Neural progenitor cell (in vitro differentiated cells): ENCODE data around the gene CCNY. TPM values are rescaled to one million over a fixed set of nuclear protein-coding genes. Genes with fewer than 3 reads are reported as not detected.

Experiments
- DNase-seq: peaks from one replicate; pipeline ENCODE4 v3.0.0-alpha.2; 2016; ENCODE audit warnings: low spot score
- H2AFZ ChIP-seq: fragments of 200-600 bp; sonication (generic); replicated peaks from 2 replicates; pipeline ENCODE4 v1.6.1; 2016; ENCODE audit warnings: antibody characterized with exemption
- H3F3A ChIP-seq: fragments of 200-600 bp; sonication (generic); 2 replicates; pipeline ENCODE4 v1.6.1; 2016; ENCODE audit warnings: antibody characterized with exemption, low read depth
- H3K27ac ChIP-seq: fragments of 200-600 bp; sonication (generic); 2 replicates; pipeline ENCODE4 v1.5.1; 2016; ENCODE audit warnings: mild to moderate bottlenecking
- H3K27me3 ChIP-seq: fragments of 200-600 bp; sonication (generic); 2 replicates; pipeline ENCODE4 v1.6.1; 2016; ENCODE audit warnings: mild to moderate bottlenecking, moderate library complexity
- H3K36me3 ChIP-seq: fragments of 200-600 bp; sonication (generic); 2 replicates; pipeline ENCODE4 v1.5.1; 2016
- H3K4me1 ChIP-seq: fragments of 200-600 bp; sonication (generic); 2 replicates; pipeline ENCODE4 v1.6.1; 2016; ENCODE audit warnings: mixed run types
- H3K4me2 ChIP-seq: fragments of 200-600 bp; sonication (generic); 2 replicates; pipeline ENCODE4 v1.6.1; 2016
- H3K4me3 ChIP-seq: fragments of 200-600 bp; sonication (generic); 2 replicates; pipeline ENCODE4 v1.5.1; 2016
- H3K79me2 ChIP-seq: fragments of 200-600 bp; sonication (generic); 2 replicates; pipeline ENCODE4 v1.6.1; 2016; ENCODE audit warnings: low read depth
- H3K9ac ChIP-seq: fragments of 200-600 bp; sonication (generic); 2 replicates; pipeline ENCODE4 v1.6.1; 2016
- H3K9me3 ChIP-seq: fragments of 200-600 bp; sonication (generic); 2 replicates; pipeline ENCODE4 v1.5.1; 2016; ENCODE audit warnings: low read depth
- H4K20me1 ChIP-seq: fragments of 200-600 bp; sonication (generic); 2 replicates; pipeline ENCODE4 v1.6.1; 2016; ENCODE audit warnings: low read depth
- H3K27ac Mint-ChIP-seq: 3 replicates; pipeline ENCODE4 v1.8.0; 2021; ENCODE audit warnings: mixed read lengths
- H3K27me3 Mint-ChIP-seq: 2 replicates; pipeline ENCODE4 v1.8.0; 2022; ENCODE audit warnings: low read depth, mild to moderate bottlenecking, inconsistent platforms, moderate library complexity, mixed read lengths; ENCODE audit not compliant: insufficient read depth
- H3K36me3 Mint-ChIP-seq: 3 replicates; pipeline ENCODE4 v1.8.0; 2021; ENCODE audit warnings: mixed read lengths
- H3K4me1 Mint-ChIP-seq: 3 replicates; pipeline ENCODE4 v1.8.0; 2021; ENCODE audit warnings: mixed read lengths
- H3K4me3 Mint-ChIP-seq: 3 replicates; pipeline ENCODE4 v1.8.0; 2021; ENCODE audit warnings: mild to moderate bottlenecking, moderate library complexity, mixed read lengths
- H3K9me3 Mint-ChIP-seq: 3 replicates; pipeline ENCODE4 v1.8.0; 2020; ENCODE audit warnings: mixed read lengths
- EZH2 ChIP-seq: fragments of 200-600 bp; sonication (generic); IDR thresholded peaks from 2 replicates; pipeline ENCODE4 v1.6.1; 2017; ENCODE audit warnings: antibody characterized with exemption, mild to moderate bottlenecking, moderate library complexity
- EZH2phosphoT487 ChIP-seq: fragments of 200-600 bp; sonication (generic); IDR thresholded peaks from 2 replicates; pipeline ENCODE4 v1.6.1; 2017; ENCODE audit warnings: antibody characterized with exemption
- total RNA-seq: library from RNA; depleted of rRNA; stranded (reverse); fragments of >200 nt; gene quantifications from 2 replicates; pipeline ENCODE4 v1.2.3, GENCODE V29; 2015; ENCODE audit warnings: low replicate concordance
- TF ChIP-seq, protein P1 (sequence below): fragments of 200-600 bp; sonication (generic); IDR thresholded peaks from 2 replicates; pipeline ENCODE4 v1.5.1; 2017; ENCODE audit warnings: antibody characterized with exemption, mild to moderate bottlenecking

Gene CCNY
- total RNA-seq, 1 donor from 2014 or later, result 46.7 TPM

DNA sequence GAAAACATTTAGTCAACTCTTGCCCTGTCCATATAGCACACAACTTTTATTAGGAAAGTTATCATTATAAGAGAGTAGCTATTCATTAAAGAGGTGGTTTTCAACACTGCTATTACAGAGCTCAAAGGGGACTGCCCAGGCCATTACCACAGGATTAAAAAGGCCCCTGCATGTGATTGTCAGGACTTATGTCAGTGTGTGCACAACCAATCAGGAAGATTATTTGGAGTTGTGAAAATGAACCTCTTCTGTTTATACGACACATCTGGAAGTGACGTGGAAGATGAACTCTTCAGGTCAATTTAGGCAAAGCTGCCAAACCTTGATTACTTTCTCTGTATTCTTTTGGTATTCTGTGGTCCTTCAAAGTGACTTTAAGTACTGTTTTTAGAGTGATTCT, 14.7 kb downstream of the CCNY start:
- peaks cover 98% of the 10 kb centered on the region for H3K79me2 ChIP-seq
- H3K27ac ChIP-seq, result no peak overlapping the region
- peaks cover 11% of the 10 kb centered on the region for H3K4me1 ChIP-seq
- DNase-seq, result no peak
- H3K36me3 ChIP-seq, result no peaks in the 10 kb centered on the region
- TF ChIP-seq, protein P1, sequence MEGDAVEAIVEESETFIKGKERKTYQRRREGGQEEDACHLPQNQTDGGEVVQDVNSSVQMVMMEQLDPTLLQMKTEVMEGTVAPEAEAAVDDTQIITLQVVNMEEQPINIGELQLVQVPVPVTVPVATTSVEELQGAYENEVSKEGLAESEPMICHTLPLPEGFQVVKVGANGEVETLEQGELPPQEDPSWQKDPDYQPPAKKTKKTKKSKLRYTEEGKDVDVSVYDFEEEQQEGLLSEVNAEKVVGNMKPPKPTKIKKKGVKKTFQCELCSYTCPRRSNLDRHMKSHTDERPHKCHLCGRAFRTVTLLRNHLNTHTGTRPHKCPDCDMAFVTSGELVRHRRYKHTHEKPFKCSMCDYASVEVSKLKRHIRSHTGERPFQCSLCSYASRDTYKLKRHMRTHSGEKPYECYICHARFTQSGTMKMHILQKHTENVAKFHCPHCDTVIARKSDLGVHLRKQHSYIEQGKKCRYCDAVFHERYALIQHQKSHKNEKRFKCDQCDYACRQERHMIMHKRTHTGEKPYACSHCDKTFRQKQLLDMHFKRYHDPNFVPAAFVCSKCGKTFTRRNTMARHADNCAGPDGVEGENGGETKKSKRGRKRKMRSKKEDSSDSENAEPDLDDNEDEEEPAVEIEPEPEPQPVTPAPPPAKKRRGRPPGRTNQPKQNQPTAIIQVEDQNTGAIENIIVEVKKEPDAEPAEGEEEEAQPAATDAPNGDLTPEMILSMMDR, result no peak
- TF ChIP-seq EZH2, result no peak
- no peak for TF ChIP-seq EZH2phosphoT487
- no peak overlapping the region for H3K4me3 ChIP-seq
- H3K36me3 Mint-ChIP-seq, result peaks cover 5% of the 10 kb centered on the region
- peaks cover 85% of the 10 kb centered on the region for H4K20me1 ChIP-seq
- H2AFZ ChIP-seq, result no peak overlapping the region
- H3K4me2 ChIP-seq, result no peak overlapping the region
- H3K27ac Mint-ChIP-seq, result no peak overlapping the region
- H3K27me3 Mint-ChIP-seq, result peaks cover 2% of the 10 kb centered on the region
- no peaks in the 10 kb centered on the region for H3K27me3 ChIP-seq
- peaks cover 43% of the 10 kb centered on the region for H3K4me1 Mint-ChIP-seq
- no peak overlapping the region for H3K9ac ChIP-seq
- no peaks in the 10 kb centered on the region for H3F3A ChIP-seq
- H3K9me3 ChIP-seq, result no peaks in the 10 kb centered on the region
- H3K4me3 Mint-ChIP-seq, result no peak overlapping the region
- H3K9me3 Mint-ChIP-seq, result peaks cover 2% of the 10 kb centered on the region

DNA sequence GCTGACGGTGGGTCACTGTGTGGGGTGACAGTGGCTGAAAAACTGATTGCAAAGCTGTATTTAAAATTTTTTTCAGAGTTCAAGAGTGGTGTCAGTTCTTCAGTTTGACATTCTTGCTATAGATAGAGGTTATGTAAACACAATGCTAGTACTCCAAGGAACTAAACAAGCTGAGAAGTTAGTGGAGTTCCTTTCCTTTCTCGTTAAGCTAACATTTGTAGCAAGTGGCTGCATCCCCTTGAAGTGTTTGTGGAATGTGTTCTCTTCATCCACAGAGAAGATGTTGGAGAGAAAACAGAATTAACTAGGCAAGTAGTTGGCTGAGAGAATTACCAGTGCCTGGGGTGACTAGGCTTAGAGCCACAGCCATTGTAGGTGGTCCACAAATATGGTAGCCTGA, 15.8 kb downstream of the CCNY start:
- H3K36me3 ChIP-seq, result no peaks in the 10 kb centered on the region
- H3F3A ChIP-seq, result no peaks in the 10 kb centered on the region
- no peak overlapping the region for H3K4me3 Mint-ChIP-seq
- no peaks in the 10 kb centered on the region for H3K27me3 ChIP-seq
- H3K4me3 ChIP-seq, result no peak overlapping the region
- H3K36me3 Mint-ChIP-seq, result peaks cover 5% of the 10 kb centered on the region
- H3K9me3 ChIP-seq, result no peaks in the 10 kb centered on the region
- H3K27me3 Mint-ChIP-seq, result peaks cover 2% of the 10 kb centered on the region
- H4K20me1 ChIP-seq, result peaks cover 83% of the 10 kb centered on the region
- H3K9me3 Mint-ChIP-seq, result peaks cover 2% of the 10 kb centered on the region
- no peak overlapping the region for H3K9ac ChIP-seq
- H3K27ac ChIP-seq, result no peak overlapping the region
- DNase-seq, result no peak
- H3K27ac Mint-ChIP-seq, result no peak overlapping the region
- H3K79me2 ChIP-seq, result peaks cover 96% of the 10 kb centered on the region
- H3K4me1 ChIP-seq, result peaks cover 7% of the 10 kb centered on the region
- H2AFZ ChIP-seq, result no peak overlapping the region
- no peak overlapping the region for H3K4me2 ChIP-seq
- no peak for TF ChIP-seq EZH2
- TF ChIP-seq EZH2phosphoT487, result no peak
- TF ChIP-seq, protein P1, result no peak
- H3K4me1 Mint-ChIP-seq, result peaks cover 46% of the 10 kb centered on the region

DNA sequence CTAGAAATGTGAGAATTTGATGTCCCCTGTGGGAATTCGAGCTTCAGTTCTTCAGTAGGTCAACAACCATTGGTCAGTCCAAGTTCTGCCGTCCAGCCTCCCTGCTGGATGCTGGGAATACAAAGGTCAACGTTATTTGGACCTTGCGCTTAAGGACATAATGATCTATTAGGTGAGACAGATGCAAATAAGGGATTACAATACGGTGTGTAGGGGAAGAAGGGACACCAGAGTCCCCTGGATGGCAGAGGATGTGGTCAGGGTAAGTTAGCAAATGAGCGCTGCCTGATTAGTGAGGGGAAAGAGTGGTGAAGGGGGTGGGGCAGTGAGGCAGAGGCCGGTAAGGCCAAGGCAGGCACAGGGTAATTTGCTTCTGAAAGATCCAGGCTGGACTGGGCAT, 16.2 kb downstream of the CCNY start:
- Histone ChIP-seq H4K20me1 (peaks cover 79% of the 10 kb centered on the region), H3K9ac (no peak overlapping the region), H3K27me3 (no peaks in the 10 kb centered on the region), H3K36me3 (no peaks in the 10 kb centered on the region), H2AFZ (no peak overlapping the region), H3K4me2 (no peak overlapping the region), H3K9me3 (no peaks in the 10 kb centered on the region), H3K4me1 (peaks cover 7% of the 10 kb centered on the region), H3K27ac (no peak overlapping the region), H3K4me3 (no peak overlapping the region), H3K79me2 (peaks cover 96% of the 10 kb centered on the region), H3F3A (no peaks in the 10 kb centered on the region)
- Mint-ChIP-seq H3K4me1 (peaks cover 42% of the 10 kb centered on the region), H3K4me3 (no peak overlapping the region), H3K9me3 (peaks cover 2% of the 10 kb centered on the region), H3K27ac (no peak overlapping the region), H3K36me3 (peaks cover 5% of the 10 kb centered on the region), H3K27me3 (peaks cover 2% of the 10 kb centered on the region)
- TF ChIP-seq EZH2 (no peak), EZH2phosphoT487 (no peak)
- TF ChIP-seq, protein P1, result no peak
- DNase-seq, result no peak
